T-helper 1 cell treated with Interleukin-12 subunit alpha and Interleukin-12 subunit beta and Interleukin-4 antibody, amounts not matched to agents 30 μg/mL and 1 μg/mL, for 36 hours (primary cell): Measurements from ENCODE around the gene ADPRS.

Source experiments
- H3K27ac Mint-ChIP-seq: one replicate; pipeline ENCODE4 v1.8.0; 2021; ENCODE audit warnings: mild to moderate bottlenecking, mixed read lengths
- H3K27me3 Mint-ChIP-seq: one replicate; pipeline ENCODE4 v1.8.0; 2021; ENCODE audit warnings: low read depth, mixed read lengths
- H3K36me3 Mint-ChIP-seq: one replicate; pipeline ENCODE4 v1.8.0; 2021; ENCODE audit warnings: low read depth, mixed read lengths
- H3K4me1 Mint-ChIP-seq: one replicate; pipeline ENCODE4 v1.8.0; 2021; ENCODE audit warnings: low read depth, mixed read lengths
- H3K4me3 Mint-ChIP-seq: one replicate; pipeline ENCODE4 v1.8.0; 2021; ENCODE audit warnings: mild to moderate bottlenecking, moderate library complexity, mixed read lengths
- H3K9me3 Mint-ChIP-seq: one replicate; pipeline ENCODE4 v1.8.0; 2021; ENCODE audit warnings: mixed read lengths

The ADPRS gene

GRCh38 chr1:36109041-36109679, 20.5 kb downstream of the ADPRS start:
- peak overlapping the region; percentile 59 for H3K4me3 Mint-ChIP-seq
- peaks cover 13% of the 10 kb centered on the region for H3K4me1 Mint-ChIP-seq
- no peaks in the 10 kb centered on the region for H3K27me3 Mint-ChIP-seq
- peak overlapping the region; percentile 57 for H3K27ac Mint-ChIP-seq
- no peaks in the 10 kb centered on the region for H3K36me3 Mint-ChIP-seq
- H3K9me3 Mint-ChIP-seq: no peaks in the 10 kb centered on the region

- no peaks in the 10 kb centered on the region for H3K36me3 Mint-ChIP-seq
- no peaks in the 10 kb centered on the region for H3K27me3 Mint-ChIP-seq
- H3K27ac Mint-ChIP-seq: peak overlapping the region; percentile 5
- H3K4me3 Mint-ChIP-seq: no peak overlapping the region
- H3K9me3 Mint-ChIP-seq: no peaks in the 10 kb centered on the region
- H3K4me1 Mint-ChIP-seq: peaks cover 13% of the 10 kb centered on the region
Observed at GRCh38 chr1:36111151-36111550, 22.5 kb downstream of the ADPRS start.

- no peaks in the 10 kb centered on the region for H3K9me3 Mint-ChIP-seq
- H3K4me3 Mint-ChIP-seq: no peak overlapping the region
- no peak overlapping the region for H3K27ac Mint-ChIP-seq
- no peaks in the 10 kb centered on the region for H3K36me3 Mint-ChIP-seq
- no peaks in the 10 kb centered on the region for H3K27me3 Mint-ChIP-seq
- H3K4me1 Mint-ChIP-seq: peaks cover 13% of the 10 kb centered on the region
Observed at GRCh38 chr1:36112823-36113222, 24.1 kb downstream of the ADPRS start.

GRCh38 chr1:36114371-36114770, 25.7 kb downstream of the ADPRS start:
- no peaks in the 10 kb centered on the region for H3K36me3 Mint-ChIP-seq
- peaks cover 3% of the 10 kb centered on the region for H3K27me3 Mint-ChIP-seq
- no peak overlapping the region for H3K27ac Mint-ChIP-seq
- H3K4me1 Mint-ChIP-seq: peaks cover 4% of the 10 kb centered on the region
- H3K4me3 Mint-ChIP-seq: no peak overlapping the region
- no peaks in the 10 kb centered on the region for H3K9me3 Mint-ChIP-seq

GRCh38 chr1:36115200-36115669, 26.5 kb downstream of the ADPRS start:
- Mint-ChIP-seq H3K27ac (no peak overlapping the region), H3K36me3 (no peaks in the 10 kb centered on the region), H3K27me3 (peaks cover 8% of the 10 kb centered on the region), H3K4me1 (peaks cover 4% of the 10 kb centered on the region), H3K4me3 (no peak overlapping the region), H3K9me3 (no peaks in the 10 kb centered on the region)

GRCh38 chr1:36115931-36116330, 27.2 kb downstream of the ADPRS start:
- no peak overlapping the region for H3K27ac Mint-ChIP-seq
- peaks cover 4% of the 10 kb centered on the region for H3K4me1 Mint-ChIP-seq
- H3K36me3 Mint-ChIP-seq: no peaks in the 10 kb centered on the region
- no peak overlapping the region for H3K4me3 Mint-ChIP-seq
- H3K9me3 Mint-ChIP-seq: no peaks in the 10 kb centered on the region
- peaks cover 8% of the 10 kb centered on the region for H3K27me3 Mint-ChIP-seq

GRCh38 chr1:36116901-36117300, 28.2 kb downstream of the ADPRS start:
- Mint-ChIP-seq H3K27me3 (peaks cover 10% of the 10 kb centered on the region), H3K27ac (no peak overlapping the region), H3K4me1 (no peaks in the 10 kb centered on the region), H3K36me3 (no peaks in the 10 kb centered on the region), H3K4me3 (no peak overlapping the region), H3K9me3 (no peaks in the 10 kb centered on the region)

GRCh38 chr1:36118447-36119204, 29.9 kb downstream of the ADPRS start:
- H3K4me1 Mint-ChIP-seq: peaks cover 4% of the 10 kb centered on the region
- no peaks in the 10 kb centered on the region for H3K9me3 Mint-ChIP-seq
- H3K27ac Mint-ChIP-seq: no peak overlapping the region
- H3K27me3 Mint-ChIP-seq: peaks cover 27% of the 10 kb centered on the region
- H3K36me3 Mint-ChIP-seq: no peaks in the 10 kb centered on the region
- no peak overlapping the region for H3K4me3 Mint-ChIP-seq

GRCh38 chr1:36119456-36119855, 30.8 kb downstream of the ADPRS start:
- peaks cover 6% of the 10 kb centered on the region for H3K4me1 Mint-ChIP-seq
- no peak overlapping the region for H3K27ac Mint-ChIP-seq
- no peak overlapping the region for H3K4me3 Mint-ChIP-seq
- no peaks in the 10 kb centered on the region for H3K9me3 Mint-ChIP-seq
- H3K36me3 Mint-ChIP-seq: peaks cover 1% of the 10 kb centered on the region
- peaks cover 35% of the 10 kb centered on the region for H3K27me3 Mint-ChIP-seq

GRCh38 chr1:36122062-36123030, 33.7 kb downstream of the ADPRS start:
- H3K4me1 Mint-ChIP-seq: peaks cover 9% of the 10 kb centered on the region
- H3K27me3 Mint-ChIP-seq: peaks cover 53% of the 10 kb centered on the region
- peaks cover 2% of the 10 kb centered on the region for H3K36me3 Mint-ChIP-seq
- no peak overlapping the region for H3K4me3 Mint-ChIP-seq
- H3K27ac Mint-ChIP-seq: peak overlapping the region; percentile 28
- H3K9me3 Mint-ChIP-seq: no peaks in the 10 kb centered on the region

- H3K27ac Mint-ChIP-seq: no peak overlapping the region
- peaks cover 2% of the 10 kb centered on the region for H3K36me3 Mint-ChIP-seq
- H3K9me3 Mint-ChIP-seq: no peaks in the 10 kb centered on the region
- peaks cover 53% of the 10 kb centered on the region for H3K27me3 Mint-ChIP-seq
- H3K4me1 Mint-ChIP-seq: peaks cover 9% of the 10 kb centered on the region
- H3K4me3 Mint-ChIP-seq: no peak overlapping the region
Observed at GRCh38 chr1:36123356-36123755, 34.7 kb downstream of the ADPRS start.

GRCh38 chr1:36124404-36125128, 35.9 kb downstream of the ADPRS start:
- Mint-ChIP-seq H3K4me1 (peaks cover 9% of the 10 kb centered on the region), H3K36me3 (peaks cover 2% of the 10 kb centered on the region), H3K27ac (no peak overlapping the region), H3K9me3 (no peaks in the 10 kb centered on the region), H3K4me3 (no peak overlapping the region), H3K27me3 (peaks cover 50% of the 10 kb centered on the region)

GRCh38 chr1:36125129-36125991, 36.7 kb downstream of the ADPRS start, which contains the start of gene COL8A2:
TSS of gene COL8A2 (minus strand) at chr1:36125222. CDS start at chr1:36100242, 24,980 bp downstream.
- H3K9me3 Mint-ChIP-seq: no peaks in the 10 kb centered on the region
- no peak within 1 kb of the TSS for H3K27ac Mint-ChIP-seq
- H3K4me3 Mint-ChIP-seq: no peak within 1 kb of the TSS
- H3K4me1 Mint-ChIP-seq: peaks cover 9% of the 10 kb centered on the region
- H3K36me3 Mint-ChIP-seq: peaks cover 2% of the 10 kb centered on the region
- peaks cover 46% of the 10 kb centered on the region for H3K27me3 Mint-ChIP-seq
